Measurements from ENCODE around the gene SLIT1. TPM values are rescaled to one million over a fixed set of nuclear protein-coding genes. Genes with fewer than 3 reads are reported as not detected.

The SLIT1 gene
- total RNA-seq, 1 donor from 2014 or later: 0.23 TPM

DNA sequence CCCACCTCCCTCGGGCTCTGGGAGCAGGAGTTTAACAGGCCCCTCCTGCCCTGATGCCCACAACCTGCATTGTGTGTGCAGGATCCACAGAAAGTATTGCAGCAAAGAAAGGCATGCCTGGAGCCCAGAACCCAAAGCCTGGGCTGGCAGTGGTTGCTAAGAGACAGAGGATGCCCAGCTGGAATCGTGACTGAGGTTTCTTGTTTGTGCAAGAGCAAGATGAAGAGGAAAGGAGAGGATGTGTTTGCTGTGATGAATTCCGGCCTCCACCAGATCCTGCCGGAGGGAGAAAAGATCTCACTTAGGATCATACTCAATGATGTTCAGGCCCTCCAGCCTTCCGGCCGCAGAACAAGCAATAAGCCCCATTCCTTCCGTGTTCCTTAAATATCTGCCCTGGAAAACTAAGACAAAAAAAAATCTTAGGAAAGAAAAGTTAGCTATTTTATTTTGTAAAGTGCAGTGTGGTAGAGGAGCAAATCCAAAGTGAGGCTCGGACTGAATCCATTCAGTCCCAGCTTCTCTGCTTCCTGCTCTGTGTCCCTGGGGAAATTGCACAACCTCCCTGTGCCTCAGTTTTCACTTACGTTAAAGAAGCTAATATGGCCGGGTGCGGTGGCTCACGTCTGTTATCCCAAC lies 57.1 kb downstream of the SLIT1 start:
- intact Hi-C loops (cut with DNase I): no loop called here
- no peak for TF ChIP-seq CTCF (IDR thresholded peaks at IDR 0.05)
- Histone ChIP-seq H3K36me3 (no peaks in the 10 kb centered on the region), H3K27ac (no peak overlapping the region), H3K4me1 (no peaks in the 10 kb centered on the region), H3K27me3 (no peaks in the 10 kb centered on the region), H3K4me3 (no peak overlapping the region), H3K9me3 (no peaks in the 10 kb centered on the region)
- DNase-seq (no peak), ATAC-seq (no peak)

DNA sequence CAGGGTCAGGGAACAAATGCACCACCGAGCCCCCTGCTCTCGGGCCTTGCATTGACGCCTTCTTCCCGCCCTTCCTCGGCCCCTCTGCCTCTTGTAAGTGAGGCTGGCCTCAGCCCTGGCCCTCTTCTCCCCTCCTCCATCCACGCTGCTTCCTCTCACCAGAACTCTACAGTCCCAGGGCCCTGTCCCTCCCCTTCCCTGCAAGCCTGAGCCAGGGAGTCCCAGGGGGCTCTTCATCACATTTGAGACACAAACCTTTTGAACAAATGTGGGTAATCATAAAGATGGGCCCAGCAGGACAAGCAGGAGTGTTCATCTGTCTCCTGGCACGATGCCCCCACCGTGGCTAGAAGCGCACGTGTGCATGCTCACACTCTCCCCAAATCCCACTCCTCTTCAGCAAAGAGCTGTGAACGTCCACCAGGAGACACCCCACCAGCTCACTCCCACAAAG lies 57.7 kb downstream of the SLIT1 start:
- TF ChIP-seq CTCF (IDR thresholded peaks at IDR 0.05): no peak
- intact Hi-C loops (cut with DNase I): no loop called here
- Histone ChIP-seq H3K4me3 (no peak overlapping the region), H3K27me3 (no peaks in the 10 kb centered on the region), H3K4me1 (no peaks in the 10 kb centered on the region), H3K36me3 (no peaks in the 10 kb centered on the region), H3K9me3 (no peaks in the 10 kb centered on the region), H3K27ac (no peak overlapping the region)
- ATAC-seq (no peak), DNase-seq (no peak)

GRCh38 chr10:97127509-97127908 lies 58.2 kb downstream of the SLIT1 start:
- no peaks in the 10 kb centered on the region for H3K4me1 ChIP-seq
- H3K9me3 ChIP-seq: no peaks in the 10 kb centered on the region
- no peak overlapping the region for H3K4me3 ChIP-seq
- DNase-seq: no peak
- H3K27ac ChIP-seq: no peak overlapping the region
- TF ChIP-seq CTCF (IDR thresholded peaks at IDR 0.05): no peak
- no peaks in the 10 kb centered on the region for H3K36me3 ChIP-seq
- ATAC-seq: no peak
- H3K27me3 ChIP-seq: no peaks in the 10 kb centered on the region
- intact Hi-C loops (cut with DNase I): no loop called here

DNA sequence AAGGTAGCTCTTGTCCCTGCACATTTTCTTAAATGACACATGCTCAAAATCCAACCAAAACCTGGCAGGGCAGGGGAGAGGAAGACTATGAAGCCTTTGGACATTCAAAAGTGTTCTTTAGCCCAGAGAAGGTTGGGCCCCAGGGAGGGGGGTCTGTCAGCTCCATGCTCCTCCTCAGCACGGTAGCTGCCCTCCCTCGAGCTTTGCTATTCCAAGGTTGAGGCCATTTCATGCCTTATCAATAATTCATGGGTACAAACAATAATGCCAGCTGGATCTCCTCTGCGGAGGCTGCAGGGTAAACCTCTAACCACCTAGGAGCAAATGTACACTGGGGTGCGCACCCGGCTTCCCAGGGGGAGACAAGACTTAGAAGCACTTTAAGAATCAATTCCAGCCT lies 61.5 kb downstream of the SLIT1 start:
- no peak overlapping the region for H3K27ac ChIP-seq
- intact Hi-C loops (cut with DNase I): no loop called here
- H3K36me3 ChIP-seq: no peaks in the 10 kb centered on the region
- no peak overlapping the region for H3K4me3 ChIP-seq
- peaks cover 4% of the 10 kb centered on the region for H3K27me3 ChIP-seq
- no peak for TF ChIP-seq CTCF (IDR thresholded peaks at IDR 0.05)
- DNase-seq (no peak), ATAC-seq (no peak)
- H3K4me1 ChIP-seq: no peaks in the 10 kb centered on the region
- H3K9me3 ChIP-seq: no peaks in the 10 kb centered on the region

DNA sequence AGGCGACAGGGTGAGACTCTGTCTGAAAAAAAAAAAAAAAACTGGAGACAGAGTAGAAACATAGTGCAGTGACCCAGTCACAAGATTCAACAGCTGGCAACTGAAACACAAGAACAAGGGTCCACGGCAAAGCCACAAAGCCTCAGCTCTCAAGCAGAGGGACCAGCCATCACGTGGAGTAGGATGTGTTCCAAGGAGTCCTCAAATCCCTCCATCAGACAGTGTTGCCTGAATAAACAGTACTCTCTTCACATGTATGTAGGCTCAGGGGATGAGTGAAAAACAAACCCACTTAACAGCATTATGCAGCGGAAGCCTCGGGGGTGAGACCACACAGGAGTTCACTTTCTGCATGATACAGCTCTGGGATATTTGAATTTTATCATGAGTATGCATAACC lies 62.0 kb downstream of the SLIT1 start:
- Histone ChIP-seq H3K36me3 (no peaks in the 10 kb centered on the region), H3K9me3 (no peaks in the 10 kb centered on the region), H3K4me3 (no peak overlapping the region), H3K27me3 (peaks cover 4% of the 10 kb centered on the region), H3K27ac (no peak overlapping the region), H3K4me1 (no peaks in the 10 kb centered on the region)
- no peak for ATAC-seq
- no peak for TF ChIP-seq CTCF (IDR thresholded peaks at IDR 0.05)
- intact Hi-C loops (cut with DNase I): no loop called here
- DNase-seq: no peak

DNA sequence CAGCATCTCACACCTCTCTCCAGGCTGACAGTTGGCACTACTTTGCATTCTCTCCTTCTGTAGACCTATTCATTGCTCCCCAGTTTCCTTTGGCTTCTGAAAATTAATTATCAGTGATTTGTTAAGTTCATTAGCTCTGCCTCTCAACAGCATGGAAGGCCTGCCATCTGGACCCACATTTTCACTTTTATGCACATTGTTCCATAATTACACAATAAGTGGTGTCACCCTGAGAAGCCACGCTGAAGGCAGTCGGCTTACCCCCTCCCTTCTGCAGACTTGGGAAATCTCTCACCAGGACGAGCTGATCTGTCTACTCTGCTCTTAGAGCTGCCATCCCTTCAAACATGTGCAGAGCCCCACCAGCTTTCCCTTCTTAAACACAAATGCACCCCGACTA lies 64.7 kb downstream of the SLIT1 start:
- Histone ChIP-seq H3K4me3 (no peak overlapping the region), H3K27ac (no peak overlapping the region), H3K4me1 (no peaks in the 10 kb centered on the region), H3K27me3 (peaks cover 4% of the 10 kb centered on the region), H3K36me3 (no peaks in the 10 kb centered on the region), H3K9me3 (no peaks in the 10 kb centered on the region)
- ATAC-seq (no peak), DNase-seq (no peak)
- intact Hi-C loops (cut with DNase I): no loop called here
- TF ChIP-seq CTCF (IDR thresholded peaks at IDR 0.05): no peak

Measured in upper lobe of right lung (tissue), 1 donor.